Adrenal gland (tissue), 5 donors: ENCODE measurements around the gene GABPB1.

ENCODE experiments used
- POLR2A ChIP-seq, 2 donors: fragments of 450-650 bp; IDR thresholded peaks; one replicate each; pipeline ENCODE4 v1.6.1; 2017; ENCODE audit warnings: antibody characterized with exemption in 2 of 2, mild to moderate bottlenecking in 2 of 2, moderate library complexity in 1 of 2
- TF ChIP-seq, protein P1 (sequence below), 6 experiments: fragments of 450-650 bp in 4 of 6; fragments of 200-600 bp in 2 of 6; sonication (generic) in 1 of 6; IDR thresholded peaks; 1 replicate in 5 of 6; 2 replicates in 1 of 6; pipeline versions ENCODE4 v1.5.1 to v1.8.0; 2016 to 2021; ENCODE audit warnings: antibody characterized with exemption in 6 of 6, mild to moderate bottlenecking in 2 of 6, moderate library complexity in 1 of 6
- donor health status: DM: no; HTN: no; CAD: no.

DNA sequence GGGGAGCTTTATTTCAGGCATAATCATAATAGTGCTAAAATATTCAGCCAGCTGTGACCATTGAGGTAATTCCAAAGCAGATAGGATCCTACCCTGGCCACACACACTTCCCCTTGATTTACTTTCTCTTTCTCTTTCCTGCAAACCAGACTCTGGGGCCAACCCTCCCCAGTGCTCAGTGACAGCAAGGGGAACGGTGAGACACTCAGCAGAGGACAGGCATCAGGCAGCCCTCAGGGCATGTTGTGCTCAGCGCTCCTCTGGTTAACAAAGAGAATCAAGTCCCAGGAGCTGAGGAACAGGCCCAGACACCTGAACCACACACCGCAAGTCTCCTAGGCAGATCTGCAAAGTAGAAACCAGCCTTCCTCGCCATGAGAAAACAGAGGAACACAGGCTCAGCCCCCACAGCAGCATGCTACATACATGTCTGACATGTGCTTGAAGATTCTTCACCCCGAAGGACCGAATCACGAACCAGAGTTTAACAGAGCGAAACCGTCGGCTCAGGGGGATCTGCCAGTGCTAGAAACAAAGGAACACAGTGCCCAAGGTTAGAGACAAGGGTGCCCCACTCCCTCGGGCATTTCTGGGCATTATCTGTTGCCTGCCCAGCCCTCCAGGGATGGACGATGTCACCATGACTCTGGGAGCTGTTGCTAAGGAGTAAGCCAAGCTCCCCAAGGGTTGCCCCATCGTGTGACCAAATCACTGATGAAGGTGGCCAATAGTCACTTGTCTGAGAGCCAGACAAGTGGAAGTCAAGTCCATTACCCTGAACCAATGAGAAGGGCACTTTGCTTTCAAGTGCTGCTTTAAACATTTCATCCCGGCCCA lies 107.0 kb downstream of the GABPB1 start:
- TF ChIP-seq, protein P1, sequence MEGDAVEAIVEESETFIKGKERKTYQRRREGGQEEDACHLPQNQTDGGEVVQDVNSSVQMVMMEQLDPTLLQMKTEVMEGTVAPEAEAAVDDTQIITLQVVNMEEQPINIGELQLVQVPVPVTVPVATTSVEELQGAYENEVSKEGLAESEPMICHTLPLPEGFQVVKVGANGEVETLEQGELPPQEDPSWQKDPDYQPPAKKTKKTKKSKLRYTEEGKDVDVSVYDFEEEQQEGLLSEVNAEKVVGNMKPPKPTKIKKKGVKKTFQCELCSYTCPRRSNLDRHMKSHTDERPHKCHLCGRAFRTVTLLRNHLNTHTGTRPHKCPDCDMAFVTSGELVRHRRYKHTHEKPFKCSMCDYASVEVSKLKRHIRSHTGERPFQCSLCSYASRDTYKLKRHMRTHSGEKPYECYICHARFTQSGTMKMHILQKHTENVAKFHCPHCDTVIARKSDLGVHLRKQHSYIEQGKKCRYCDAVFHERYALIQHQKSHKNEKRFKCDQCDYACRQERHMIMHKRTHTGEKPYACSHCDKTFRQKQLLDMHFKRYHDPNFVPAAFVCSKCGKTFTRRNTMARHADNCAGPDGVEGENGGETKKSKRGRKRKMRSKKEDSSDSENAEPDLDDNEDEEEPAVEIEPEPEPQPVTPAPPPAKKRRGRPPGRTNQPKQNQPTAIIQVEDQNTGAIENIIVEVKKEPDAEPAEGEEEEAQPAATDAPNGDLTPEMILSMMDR (IDR thresholded peaks at IDR 0.05), result no peak
- TF ChIP-seq POLR2A (IDR thresholded peaks at IDR 0.05), result no peak
